Osteoblast (primary cell): ENCODE data around the gene SPIB. TPM values are rescaled to one million over a fixed set of nuclear protein-coding genes. Genes with fewer than 3 reads are reported as not detected.

Experiments
- DNase-seq: peaks from one replicate; pipeline ENCODE4 v3.0.0; 2011; ENCODE audit warnings: low spot score, mixed read lengths; ENCODE audit not compliant: insufficient read length; ENCODE audit errors: missing footprints
- H2AFZ ChIP-seq: 2 replicates; pipeline ENCODE4 v1.6.0; 2011; ENCODE audit warnings: mild to moderate bottlenecking, low read length
- H3K27ac ChIP-seq: 2 replicates; pipeline ENCODE4 v1.5.1; 2011; ENCODE audit warnings: mild to moderate bottlenecking, low read depth, low read length, moderate library complexity
- H3K27me3 ChIP-seq: 2 replicates; pipeline ENCODE4 v1.6.0; 2012; ENCODE audit warnings: mild to moderate bottlenecking, control low read depth, inconsistent platforms, low read length, moderate library complexity; ENCODE audit not compliant: insufficient read depth
- H3K36me3 ChIP-seq: 2 replicates; pipeline ENCODE4 v1.5.1; 2011; ENCODE audit warnings: mild to moderate bottlenecking, low read length, control low read depth, moderate library complexity; ENCODE audit not compliant: insufficient read depth
- H3K4me1 ChIP-seq: 2 replicates; pipeline ENCODE4 v1.5.1; 2011; ENCODE audit warnings: mild to moderate bottlenecking, low read length, control low read depth, moderate library complexity; ENCODE audit not compliant: insufficient read depth
- H3K4me2 ChIP-seq: 2 replicates; pipeline ENCODE4 v1.6.0; 2011; ENCODE audit warnings: mild to moderate bottlenecking, low read length; ENCODE audit not compliant: insufficient read depth
- H3K4me3 ChIP-seq: fragments of 200-600 bp; sonication (generic); 3 replicates; pipeline ENCODE4 v1.5.1; 2012; ENCODE audit warnings: mild to moderate bottlenecking, low read length, inconsistent platforms; ENCODE audit not compliant: insufficient read depth
- H3K79me2 ChIP-seq: 2 replicates; pipeline ENCODE4 v1.6.0; 2012; ENCODE audit warnings: mild to moderate bottlenecking, low read length, control low read depth, inconsistent platforms; ENCODE audit not compliant: insufficient read depth
- H3K9me3 ChIP-seq: 2 replicates; pipeline ENCODE4 v1.5.1; 2011; ENCODE audit warnings: low read depth, low read length, control low read depth
- H4K20me1 ChIP-seq: 2 replicates; pipeline ENCODE4 v1.6.0; 2012; ENCODE audit warnings: mild to moderate bottlenecking, low read length, control low read depth; ENCODE audit not compliant: insufficient read depth
- total RNA-seq: library from RNA; depleted of rRNA; stranded (reverse); fragments of >200 nt; gene quantifications from 2 replicates; pipeline ENCODE4 v1.2.3, GENCODE V29; 2012
- TF ChIP-seq, protein P1 (sequence below): IDR thresholded peaks from 2 replicates; pipeline ENCODE4 v1.5.1; 2011; ENCODE audit warnings: mild to moderate bottlenecking, low read depth, low read length, moderate library complexity; ENCODE audit errors: extremely low read depth

Gene SPIB
- total RNA-seq, 1 donor = 0.36 TPM

DNA sequence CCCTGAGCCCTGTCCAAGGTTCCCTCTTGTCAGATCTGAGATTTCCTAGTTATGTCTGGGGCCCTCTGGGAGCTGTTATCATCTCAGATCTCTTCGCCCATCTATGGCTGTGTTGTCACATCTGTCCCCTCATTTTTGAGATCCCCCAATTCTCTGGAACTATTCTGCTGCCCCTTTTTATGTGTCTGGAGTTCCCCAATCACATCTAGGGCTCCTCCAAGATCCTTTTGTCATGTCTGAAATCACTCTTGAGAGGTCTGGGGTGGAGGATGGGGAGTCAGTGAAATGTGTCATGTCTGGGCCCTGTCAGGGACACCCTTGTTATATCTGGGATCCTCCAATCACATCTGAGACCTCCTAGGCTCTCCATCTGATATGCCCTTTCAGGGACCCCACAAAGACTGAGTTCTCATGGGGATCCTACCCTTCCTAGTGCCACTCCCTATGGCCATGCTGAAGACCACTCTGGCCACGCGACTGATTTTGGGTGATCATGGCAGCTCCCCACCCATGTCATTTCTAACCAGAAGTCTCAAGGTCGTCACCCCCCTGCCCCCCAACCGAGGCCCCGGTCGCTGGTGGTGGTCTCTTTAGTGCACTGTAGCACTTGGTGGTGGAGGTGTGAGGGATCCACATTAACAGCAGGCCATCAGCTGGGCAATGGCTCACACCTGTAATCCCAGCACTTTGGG lies 10.2 kb downstream of the SPIB start:
- Histone ChIP-seq H3K4me3 (no peak overlapping the region), H3K4me1 (peaks cover 5% of the 10 kb centered on the region), H3K79me2 (no peaks in the 10 kb centered on the region), H4K20me1 (no peaks in the 10 kb centered on the region), H2AFZ (no peak overlapping the region), H3K4me2 (no peak overlapping the region), H3K9me3 (no peaks in the 10 kb centered on the region), H3K27ac (no peak overlapping the region), H3K36me3 (no peaks in the 10 kb centered on the region), H3K27me3 (peaks cover 22% of the 10 kb centered on the region)
- peak; percentile 31 for DNase-seq
- TF ChIP-seq, protein P1, sequence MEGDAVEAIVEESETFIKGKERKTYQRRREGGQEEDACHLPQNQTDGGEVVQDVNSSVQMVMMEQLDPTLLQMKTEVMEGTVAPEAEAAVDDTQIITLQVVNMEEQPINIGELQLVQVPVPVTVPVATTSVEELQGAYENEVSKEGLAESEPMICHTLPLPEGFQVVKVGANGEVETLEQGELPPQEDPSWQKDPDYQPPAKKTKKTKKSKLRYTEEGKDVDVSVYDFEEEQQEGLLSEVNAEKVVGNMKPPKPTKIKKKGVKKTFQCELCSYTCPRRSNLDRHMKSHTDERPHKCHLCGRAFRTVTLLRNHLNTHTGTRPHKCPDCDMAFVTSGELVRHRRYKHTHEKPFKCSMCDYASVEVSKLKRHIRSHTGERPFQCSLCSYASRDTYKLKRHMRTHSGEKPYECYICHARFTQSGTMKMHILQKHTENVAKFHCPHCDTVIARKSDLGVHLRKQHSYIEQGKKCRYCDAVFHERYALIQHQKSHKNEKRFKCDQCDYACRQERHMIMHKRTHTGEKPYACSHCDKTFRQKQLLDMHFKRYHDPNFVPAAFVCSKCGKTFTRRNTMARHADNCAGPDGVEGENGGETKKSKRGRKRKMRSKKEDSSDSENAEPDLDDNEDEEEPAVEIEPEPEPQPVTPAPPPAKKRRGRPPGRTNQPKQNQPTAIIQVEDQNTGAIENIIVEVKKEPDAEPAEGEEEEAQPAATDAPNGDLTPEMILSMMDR = no peak

DNA sequence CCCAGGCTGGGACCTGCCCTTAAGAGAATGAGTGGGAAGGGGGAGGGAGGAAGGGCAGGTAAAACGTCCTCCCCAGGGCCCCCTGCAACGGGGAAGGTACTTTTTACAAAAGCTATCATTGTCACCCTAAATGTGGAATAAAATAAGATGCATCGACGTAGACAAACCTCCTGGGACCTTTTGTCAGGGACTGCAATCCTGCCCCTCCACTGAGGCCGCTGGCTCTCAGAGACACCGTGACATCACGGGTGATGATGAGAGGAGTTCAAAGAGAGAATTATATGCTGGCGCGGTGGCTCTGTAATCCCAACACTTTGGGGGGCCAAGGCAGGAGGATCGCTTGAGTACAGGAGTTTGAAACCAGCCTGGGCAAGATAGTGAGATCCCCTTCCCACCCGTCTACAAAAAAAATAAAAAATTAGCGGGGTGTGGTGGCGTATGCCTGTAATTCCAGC lies 12.2 kb downstream of the SPIB start:
- H3K4me1 ChIP-seq = peaks cover 5% of the 10 kb centered on the region
- no peaks in the 10 kb centered on the region for H3K79me2 ChIP-seq
- H3K4me2 ChIP-seq = peak overlapping the region; percentile 96
- peak; percentile 30 for DNase-seq
- H4K20me1 ChIP-seq = no peaks in the 10 kb centered on the region
- peak overlapping the region; percentile 95 for H2AFZ ChIP-seq
- TF ChIP-seq, protein P1 = no peak
- H3K27ac ChIP-seq = no peak overlapping the region
- H3K9me3 ChIP-seq = no peaks in the 10 kb centered on the region
- no peaks in the 10 kb centered on the region for H3K36me3 ChIP-seq
- peaks cover 22% of the 10 kb centered on the region for H3K27me3 ChIP-seq
- H3K4me3 ChIP-seq = peak overlapping the region; percentile 73

GRCh38 chr19:50431343-50432220 lies 12.8 kb downstream of the SPIB start:
- Histone ChIP-seq H3K27me3 (peaks cover 22% of the 10 kb centered on the region), H4K20me1 (no peaks in the 10 kb centered on the region), H3K4me3 (peak overlapping the region; percentile 73), H3K36me3 (no peaks in the 10 kb centered on the region), H3K27ac (no peak overlapping the region), H3K4me2 (peak overlapping the region; percentile 96), H3K9me3 (no peaks in the 10 kb centered on the region), H2AFZ (peak overlapping the region; percentile 95), H3K4me1 (peaks cover 5% of the 10 kb centered on the region), H3K79me2 (no peaks in the 10 kb centered on the region)
- DNase-seq = peak; percentile 99
- TF ChIP-seq, protein P1 = no peak
